K562 (cell line): Measurements from ENCODE around the gene ZMYM1. TPM values are rescaled to one million over a fixed set of nuclear protein-coding genes. Genes with fewer than 3 reads are reported as not detected.

ENCODE experiments used
- ATAC-seq: fragments of 200-7000 bp; cut with Tn5 transposase; 3 replicates; pipeline ENCODE4 v1.9.1; 2020; ENCODE audit warnings: moderate library complexity
- BruUV-seq: library from RNA; stranded (reverse); fragments of 400-500 nt; replicated peaks from 2 replicates; lab custom pipeline; 2021; lab: Mats Ljungman, UMichigan
- CTCF ChIA-PET: fragments of 300-600 bp; formaldehyde crosslinking; extraction: SDS; loops from one replicate; lab custom pipeline; 2021; ENCODE audit warnings: low intra/inter-chr PET ratio; lab: Yijun Ruan, JAX
- POLR2A ChIA-PET: fragments of 300-600, 350-650 bp; sonication (Branson Sonifier 250); formaldehyde crosslinking; extraction: SDS; loops from one replicate; lab custom pipeline; 2021; ENCODE audit warnings: antibody characterized with exemption, inconsistent platforms; lab: Yijun Ruan, JAX
- DNase-seq, 4 experiments: peaks; one replicate each; pipeline versions ENCODE4 v3.0.0 to v3.0.0-alpha.2; 2011 to 2018; ENCODE audit warnings: low spot score in 3 of 4, mixed read lengths in 3 of 4; ENCODE audit errors: extremely low read depth in 1 of 4
- FAIRE-seq: peaks from 2 replicates; lab custom pipeline; 2011; peaks lifted over from hg19 to GRCh38; lab: Jason Lieb, UNC
- H2AFZ ChIP-seq: 2 replicates; pipeline ENCODE4 v1.6.0; 2011; ENCODE audit warnings: low read depth, low read length, control low read depth, inconsistent platforms
- H3K27ac ChIP-seq: fragments of 200-600 bp; 3 replicates; pipeline ENCODE4 v1.8.0; 2011; ENCODE audit warnings: low read depth, mild to moderate bottlenecking, control low read depth, inconsistent platforms, low read length, moderate library complexity, mixed read lengths; ENCODE audit errors: extremely low read depth
- H3K27me3 ChIP-seq, 2 experiments: fragments of 300-600 bp in 1 of 2; 2 replicates in 1 of 2; 3 replicates in 1 of 2; pipeline versions ENCODE4 v1.6.0 to v1.8.0; 2011; ENCODE audit warnings: inconsistent platforms in 2 of 2, low read length in 2 of 2, mild to moderate bottlenecking in 1 of 2, mixed read lengths in 1 of 2, moderate library complexity in 1 of 2; ENCODE audit not compliant: control insufficient read depth in 2 of 2, insufficient read depth in 2 of 2
- H3K36me3 ChIP-seq: fragments of 300-600 bp; 3 replicates; pipeline ENCODE4 v1.8.0; 2011; ENCODE audit warnings: mild to moderate bottlenecking, low read length, inconsistent platforms; ENCODE audit not compliant: control insufficient read depth, insufficient read depth
- H3K4me1 ChIP-seq, 2 experiments: fragments of 200-600 bp in 1 of 2; replicated peaks in 1 of 2; 2 replicates in 1 of 2; 3 replicates in 1 of 2; pipeline versions ENCODE4 v1.5.1 to v1.8.0; 2011; ENCODE audit warnings: inconsistent platforms in 2 of 2, low read length in 2 of 2, mild to moderate bottlenecking in 1 of 2, mixed read lengths in 1 of 2, moderate library complexity in 1 of 2; ENCODE audit not compliant: control insufficient read depth in 2 of 2, insufficient read depth in 2 of 2
- H3K4me2 ChIP-seq: 2 replicates; pipeline ENCODE4 v1.6.1; 2011; ENCODE audit warnings: low read length, control low read depth, inconsistent platforms, mixed read lengths; ENCODE audit not compliant: insufficient read depth
- H3K4me3 ChIP-seq: fragments of 200-600 bp; sonication (generic), shearing (Covaris generic); 2 replicates; pipeline ENCODE4 v1.5.1; 2016; ENCODE audit warnings: control low read depth, inconsistent platforms
- H3K79me2 ChIP-seq: fragments of 200-600 bp; 3 replicates; pipeline ENCODE4 v1.8.0; 2011; ENCODE audit warnings: low read length, inconsistent platforms; ENCODE audit not compliant: control insufficient read depth, insufficient read depth
- H3K9ac ChIP-seq, 2 experiments: 2 replicates each; pipeline versions ENCODE4 v1.6.0 to v1.6.1; 2011; ENCODE audit warnings: low read depth in 2 of 2, low read length in 2 of 2, control low read depth in 1 of 2, inconsistent platforms in 1 of 2, mild to moderate bottlenecking in 1 of 2, mixed read lengths in 1 of 2; ENCODE audit not compliant: insufficient read depth in 1 of 2
- H3K9me1 ChIP-seq: one replicate; pipeline ENCODE4 v1.6.0; 2011; ENCODE audit warnings: inconsistent platforms, mild to moderate bottlenecking, low read length, moderate library complexity; ENCODE audit not compliant: control insufficient read depth, insufficient read depth
- H3K9me3 ChIP-seq: replicated peaks from 2 replicates; pipeline ENCODE4 v1.5.1; 2011; ENCODE audit warnings: low read depth, low read length, inconsistent platforms; ENCODE audit not compliant: control insufficient read depth, insufficient read depth
- H4K20me1 ChIP-seq: replicated peaks from 2 replicates; pipeline ENCODE4 v1.6.1; 2011; ENCODE audit warnings: low read length, inconsistent platforms, mixed read lengths; ENCODE audit not compliant: control insufficient read depth, insufficient read depth
- BRF1 ChIP-seq: IDR thresholded peaks from 3 replicates; pipeline ENCODE4 v1.6.1; 2011; ENCODE audit warnings: borderline replicate concordance, mild to moderate bottlenecking; ENCODE audit not compliant: insufficient read length; ENCODE audit errors: extremely low read depth
- FOXA3 ChIP-seq, 2 experiments: fragments of 450-650 bp in 1 of 2; sonication (generic) in 1 of 2; formaldehyde crosslinking; IDR thresholded peaks in 1 of 2; conservative IDR thresholded peaks in 1 of 2; 2 replicates each; pipeline versions ENCODE4 v1.4.0 to v1.8.0; 2020 to 2022; ENCODE audit warnings: mild to moderate bottlenecking in 2 of 2, missing genetic modification reagents in 1 of 2
- FOXJ2 ChIP-seq: fragments of 200-800 bp; sonication (Bioruptor generic); IDR thresholded peaks from 2 replicates; pipeline ENCODE4 v1.6.1; 2016; ENCODE audit warnings: missing genetic modification characterization, missing compliant biosample characterization
- HCFC1 ChIP-seq: IDR thresholded peaks from 2 replicates; pipeline ENCODE4 v1.6.1; 2012; ENCODE audit warnings: low read depth, low read length, improper control_type of control experiment
- MEF2A ChIP-seq: IDR thresholded peaks from 2 replicates; pipeline ENCODE4 v1.6.1; 2011; ENCODE audit warnings: low read depth, mild to moderate bottlenecking, low read length, moderate library complexity; ENCODE audit not compliant: control insufficient read depth
- NCOR1 ChIP-seq: fragments of 450-650 bp; IDR thresholded peaks from 2 replicates; pipeline ENCODE4 v1.6.1; 2016; ENCODE audit warnings: mild to moderate bottlenecking, moderate library complexity
- RB1 ChIP-seq: fragments of 450-650 bp; IDR thresholded peaks from 2 replicates; pipeline ENCODE4 v1.6.1; 2017; ENCODE audit warnings: low read depth, mild to moderate bottlenecking
- TAF15 ChIP-seq: fragments of 200-400 bp; formaldehyde crosslinking; IDR thresholded peaks from 2 replicates; pipeline ENCODE4 v1.6.1; 2017; ENCODE audit warnings: mild to moderate bottlenecking, low read depth, low read length, moderate library complexity
- TEAD2 ChIP-seq: fragments of 450-650 bp; IDR thresholded peaks from 2 replicates; pipeline ENCODE4 v1.6.1; 2016; ENCODE audit warnings: missing genetic modification characterization, control low read depth, missing compliant biosample characterization
- ZNF445 ChIP-seq: fragments of 250-450 bp; sonication (Bioruptor Pico); IDR thresholded peaks from 2 replicates; pipeline ENCODE4 v1.4.0; 2020; ENCODE audit warnings: low read depth, mild to moderate bottlenecking, moderate library complexity
- WGBS: fragments of 100-300 bp; shearing (Covaris generic); methylation state at CpG from one replicate; pipeline ENCODE4 v1.1.6; 2016; ENCODE audit warnings: low coverage, mixed read lengths; ENCODE audit not compliant: insufficient coverage; ENCODE audit errors: missing lambda C conversion rate; 5-methylcytosine and 5-hydroxymethylcytosine counted together
- in situ Hi-C: fragments of 300-500 bp; cut with MboI; formaldehyde crosslinking; loops from 4 replicates; pipeline ENCODE4 v1.15.0; 2018; ENCODE audit warnings: inconsistent platforms, mixed read lengths
- intact Hi-C: fragments of 100-400 bp; cut with micrococcal nuclease; formaldehyde crosslinking; loops from 2 replicates; pipeline ENCODE4 v1.14.2; 2022
- polyA plus RNA-seq, 8 experiments: library from polyadenylated mRNA; depleted of rRNA in 4 of 8; stranded (reverse) in 5 of 8; unstranded in 3 of 8; fragments of >200 nt; fragmentation: Nextera tagmentation in 2 of 8; fragmentation: Illumina TruSeq in 1 of 8; extraction: Ambion mirVana in 2 of 8; extraction: Trizol in 1 of 8; gene quantifications; 2 replicates each; pipeline versions ENCODE4 v1.2.1 to v1.2.3, GENCODE V29; 2011 to 2014; ENCODE audit warnings: inconsistent platforms in 1 of 8, missing spikeins in 1 of 8
- total RNA-seq, 7 experiments: library from RNA; depleted of rRNA in 6 of 7; stranded (reverse); fragments of >200 nt in 6 of 7; fragmentation: Illumina TruSeq in 2 of 7; extraction: Trizol in 2 of 7; gene quantifications; 2 replicates each; pipeline versions ENCODE4 v1.2.1 to v1.2.3, GENCODE V29; 2011 to 2021; ENCODE audit warnings: low replicate concordance in 1 of 7
- TF ChIP-seq, protein P1 (sequence below): fragments of 200-600 bp; sonication (generic); IDR thresholded peaks from one replicate; pipeline ENCODE4 v1.6.1; 2012; ENCODE audit warnings: mild to moderate bottlenecking, low read depth, low read length, inconsistent platforms
- TF ChIP-seq, protein P2 (sequence below): sonication (generic); formaldehyde crosslinking; IDR thresholded peaks from 2 replicates; pipeline ENCODE4 v1.9.0; 2022; ENCODE audit warnings: mild to moderate bottlenecking, missing genetic modification reagents

ZMYM1 gene
- total and polyA plus RNA-seq, 9 of the 15 experiments (the other 6 are each of a cell fraction or from before 2014, with no cell fraction given), result 7.5 to 25.4 (median 15.8) TPM

DNA sequence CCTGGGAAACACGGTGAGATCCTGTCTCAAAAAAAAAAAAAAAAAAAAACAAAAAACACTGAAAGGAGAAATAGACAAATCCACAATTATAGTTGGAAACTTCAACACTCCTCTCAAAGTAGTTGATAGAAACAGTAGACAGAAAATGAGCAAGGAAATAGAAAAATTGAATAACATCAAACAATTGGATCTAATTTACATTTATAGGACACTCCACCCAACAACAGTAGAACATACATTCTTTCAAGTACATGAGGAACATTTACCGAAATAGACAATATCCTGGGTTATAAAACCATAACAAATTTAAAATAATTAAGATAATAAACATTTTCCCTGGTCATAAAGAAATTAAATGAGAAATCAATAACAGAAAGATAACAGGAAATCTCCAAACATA lies 14.9 kb upstream of the ZMYM1 start:
- intact Hi-C loops, result no loop called here
- Histone ChIP-seq H4K20me1 (no peaks in the 10 kb centered on the region), H2AFZ (no peak overlapping the region), H3K27ac (no peak overlapping the region), H3K27me3 (no peaks in the 10 kb centered on the region), H3K36me3 (no peaks in the 10 kb centered on the region), H3K9me3 (peaks cover 9% of the 10 kb centered on the region; the same call in 1 of the 2 replicates), H3K4me3 (no peak overlapping the region)
- WGBS, result 5% methylated on average over 1 of the region's 2 CpGs
- ATAC-seq (no peak), DNase-seq (no peak), FAIRE-seq (no peak)
- ChIA-PET POLR2A (no interaction called here), CTCF (no interaction called here)
- no TSS peak for BruUV-seq
- in situ Hi-C loops, result no loop called here
- TF ChIP-seq TAF15 (no peak), NCOR1 (no peak), ZNF445 (CRISPR knock-in tag) (no peak), FOXJ2 (tag) (no peak), FOXA3 (CRISPR knock-in tag; conservative IDR thresholded peaks at IDR 0.05 in 1 of 2, IDR thresholded peaks at IDR 0.05 in 1 of 2) (no peak), BRF1 (no peak), RB1 (no peak), TEAD2 (tag) (no peak), MEF2A (no peak), HCFC1 (no peak)
- TF ChIP-seq, protein P1, sequence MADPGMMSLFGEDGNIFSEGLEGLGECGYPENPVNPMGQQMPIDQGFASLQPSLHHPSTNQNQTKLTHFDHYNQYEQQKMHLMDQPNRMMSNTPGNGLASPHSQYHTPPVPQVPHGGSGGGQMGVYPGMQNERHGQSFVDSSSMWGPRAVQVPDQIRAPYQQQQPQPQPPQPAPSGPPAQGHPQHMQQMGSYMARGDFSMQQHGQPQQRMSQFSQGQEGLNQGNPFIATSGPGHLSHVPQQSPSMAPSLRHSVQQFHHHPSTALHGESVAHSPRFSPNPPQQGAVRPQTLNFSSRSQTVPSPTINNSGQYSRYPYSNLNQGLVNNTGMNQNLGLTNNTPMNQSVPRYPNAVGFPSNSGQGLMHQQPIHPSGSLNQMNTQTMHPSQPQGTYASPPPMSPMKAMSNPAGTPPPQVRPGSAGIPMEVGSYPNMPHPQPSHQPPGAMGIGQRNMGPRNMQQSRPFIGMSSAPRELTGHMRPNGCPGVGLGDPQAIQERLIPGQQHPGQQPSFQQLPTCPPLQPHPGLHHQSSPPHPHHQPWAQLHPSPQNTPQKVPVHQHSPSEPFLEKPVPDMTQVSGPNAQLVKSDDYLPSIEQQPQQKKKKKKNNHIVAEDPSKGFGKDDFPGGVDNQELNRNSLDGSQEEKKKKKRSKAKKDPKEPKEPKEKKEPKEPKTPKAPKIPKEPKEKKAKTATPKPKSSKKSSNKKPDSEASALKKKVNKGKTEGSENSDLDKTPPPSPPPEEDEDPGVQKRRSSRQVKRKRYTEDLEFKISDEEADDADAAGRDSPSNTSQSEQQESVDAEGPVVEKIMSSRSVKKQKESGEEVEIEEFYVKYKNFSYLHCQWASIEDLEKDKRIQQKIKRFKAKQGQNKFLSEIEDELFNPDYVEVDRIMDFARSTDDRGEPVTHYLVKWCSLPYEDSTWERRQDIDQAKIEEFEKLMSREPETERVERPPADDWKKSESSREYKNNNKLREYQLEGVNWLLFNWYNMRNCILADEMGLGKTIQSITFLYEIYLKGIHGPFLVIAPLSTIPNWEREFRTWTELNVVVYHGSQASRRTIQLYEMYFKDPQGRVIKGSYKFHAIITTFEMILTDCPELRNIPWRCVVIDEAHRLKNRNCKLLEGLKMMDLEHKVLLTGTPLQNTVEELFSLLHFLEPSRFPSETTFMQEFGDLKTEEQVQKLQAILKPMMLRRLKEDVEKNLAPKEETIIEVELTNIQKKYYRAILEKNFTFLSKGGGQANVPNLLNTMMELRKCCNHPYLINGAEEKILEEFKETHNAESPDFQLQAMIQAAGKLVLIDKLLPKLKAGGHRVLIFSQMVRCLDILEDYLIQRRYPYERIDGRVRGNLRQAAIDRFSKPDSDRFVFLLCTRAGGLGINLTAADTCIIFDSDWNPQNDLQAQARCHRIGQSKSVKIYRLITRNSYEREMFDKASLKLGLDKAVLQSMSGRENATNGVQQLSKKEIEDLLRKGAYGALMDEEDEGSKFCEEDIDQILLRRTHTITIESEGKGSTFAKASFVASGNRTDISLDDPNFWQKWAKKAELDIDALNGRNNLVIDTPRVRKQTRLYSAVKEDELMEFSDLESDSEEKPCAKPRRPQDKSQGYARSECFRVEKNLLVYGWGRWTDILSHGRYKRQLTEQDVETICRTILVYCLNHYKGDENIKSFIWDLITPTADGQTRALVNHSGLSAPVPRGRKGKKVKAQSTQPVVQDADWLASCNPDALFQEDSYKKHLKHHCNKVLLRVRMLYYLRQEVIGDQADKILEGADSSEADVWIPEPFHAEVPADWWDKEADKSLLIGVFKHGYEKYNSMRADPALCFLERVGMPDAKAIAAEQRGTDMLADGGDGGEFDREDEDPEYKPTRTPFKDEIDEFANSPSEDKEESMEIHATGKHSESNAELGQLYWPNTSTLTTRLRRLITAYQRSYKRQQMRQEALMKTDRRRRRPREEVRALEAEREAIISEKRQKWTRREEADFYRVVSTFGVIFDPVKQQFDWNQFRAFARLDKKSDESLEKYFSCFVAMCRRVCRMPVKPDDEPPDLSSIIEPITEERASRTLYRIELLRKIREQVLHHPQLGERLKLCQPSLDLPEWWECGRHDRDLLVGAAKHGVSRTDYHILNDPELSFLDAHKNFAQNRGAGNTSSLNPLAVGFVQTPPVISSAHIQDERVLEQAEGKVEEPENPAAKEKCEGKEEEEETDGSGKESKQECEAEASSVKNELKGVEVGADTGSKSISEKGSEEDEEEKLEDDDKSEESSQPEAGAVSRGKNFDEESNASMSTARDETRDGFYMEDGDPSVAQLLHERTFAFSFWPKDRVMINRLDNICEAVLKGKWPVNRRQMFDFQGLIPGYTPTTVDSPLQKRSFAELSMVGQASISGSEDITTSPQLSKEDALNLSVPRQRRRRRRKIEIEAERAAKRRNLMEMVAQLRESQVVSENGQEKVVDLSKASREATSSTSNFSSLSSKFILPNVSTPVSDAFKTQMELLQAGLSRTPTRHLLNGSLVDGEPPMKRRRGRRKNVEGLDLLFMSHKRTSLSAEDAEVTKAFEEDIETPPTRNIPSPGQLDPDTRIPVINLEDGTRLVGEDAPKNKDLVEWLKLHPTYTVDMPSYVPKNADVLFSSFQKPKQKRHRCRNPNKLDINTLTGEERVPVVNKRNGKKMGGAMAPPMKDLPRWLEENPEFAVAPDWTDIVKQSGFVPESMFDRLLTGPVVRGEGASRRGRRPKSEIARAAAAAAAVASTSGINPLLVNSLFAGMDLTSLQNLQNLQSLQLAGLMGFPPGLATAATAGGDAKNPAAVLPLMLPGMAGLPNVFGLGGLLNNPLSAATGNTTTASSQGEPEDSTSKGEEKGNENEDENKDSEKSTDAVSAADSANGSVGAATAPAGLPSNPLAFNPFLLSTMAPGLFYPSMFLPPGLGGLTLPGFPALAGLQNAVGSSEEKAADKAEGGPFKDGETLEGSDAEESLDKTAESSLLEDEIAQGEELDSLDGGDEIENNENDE, result no peak
- TF ChIP-seq, protein P2, sequence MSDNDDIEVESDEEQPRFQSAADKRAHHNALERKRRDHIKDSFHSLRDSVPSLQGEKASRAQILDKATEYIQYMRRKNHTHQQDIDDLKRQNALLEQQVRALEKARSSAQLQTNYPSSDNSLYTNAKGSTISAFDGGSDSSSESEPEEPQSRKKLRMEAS (CRISPR knock-in tag), result no peak
- TF ChIP-seq, all 486 proteins: peak for 0
- H3K9ac ChIP-seq, result no peak overlapping the region
- no peaks in the 10 kb centered on the region for H3K79me2 ChIP-seq
- H3K4me2 ChIP-seq, result no peak overlapping the region
- H3K4me1 ChIP-seq, result no peaks in the 10 kb centered on the region
- H3K9me1 ChIP-seq, result no peaks in the 10 kb centered on the region
